OCI-LY7 (cell line): ENCODE measurements around the gene CEP112.

Experiments
- CTCF ChIP-seq: fragments of 200-600 bp; sonication (generic); conservative IDR thresholded peaks from 2 replicates; pipeline ENCODE4 v1.5.1; 2014; ENCODE audit warnings: mild to moderate bottlenecking, antibody characterized with exemption, low read length, moderate library complexity, mixed read lengths
- EZH2phosphoT487 ChIP-seq: fragments of 200-600 bp; sonication (generic); IDR thresholded peaks from 2 replicates; pipeline ENCODE4 v1.6.1; 2018; ENCODE audit warnings: low read depth, borderline replicate concordance, mild to moderate bottlenecking, mixed run types, antibody characterized with exemption, low read length, moderate library complexity, mixed read lengths

- TF ChIP-seq CTCF (no peak), EZH2phosphoT487 (no peak)
Observed at GRCh38 chr17:65891231-65891735, 300.6 kb downstream of the CEP112 start.
